CD4-positive, alpha-beta memory T cell (primary cell): Measurements from ENCODE around the gene XIRP2. TPM values are rescaled to one million over a fixed set of nuclear protein-coding genes. Genes with fewer than 3 reads are reported as not detected.

Experiments used
- CTCF ChIA-PET: fragments of 350-600 bp; sonication (Branson Sonifier 250); formaldehyde crosslinking; loops from one replicate; lab custom pipeline; 2021; ENCODE audit warnings: inconsistent platforms; ENCODE audit not compliant: partially characterized antibody; lab: Charles Lee
- POLR2A ChIA-PET: fragments of 350-600 bp; sonication (Branson Sonifier 250); formaldehyde crosslinking; loops from one replicate; lab custom pipeline; 2021; ENCODE audit not compliant: partially characterized antibody; lab: Charles Lee
- DNase-seq, 5 donors: peaks; one replicate each; pipeline versions ENCODE4 v3.0.0 to v3.0.0-alpha.2; 2020 to 2022; ENCODE audit warnings: mixed read lengths in 1 of 5
- H3K27ac ChIP-seq: one replicate; pipeline ENCODE4 v1.7.0; 2013; ENCODE audit warnings: low read depth, low read length
- H3K27me3 ChIP-seq: 2 replicates; pipeline ENCODE4 v1.7.0; 2013; ENCODE audit warnings: mild to moderate bottlenecking, low read length, moderate library complexity; ENCODE audit not compliant: insufficient read depth
- H3K36me3 ChIP-seq: 2 replicates; pipeline ENCODE4 v1.7.0; 2013; ENCODE audit warnings: mild to moderate bottlenecking, low read length, moderate library complexity; ENCODE audit not compliant: insufficient read depth
- H3K4me1 ChIP-seq: 2 replicates; pipeline ENCODE4 v1.7.0; 2013; ENCODE audit warnings: mild to moderate bottlenecking, low read length, moderate library complexity; ENCODE audit not compliant: insufficient read depth
- H3K4me3 ChIP-seq, 2 donors: one replicate each; pipeline ENCODE4 v1.7.0; 2013; ENCODE audit warnings: low read length in 2 of 2, mild to moderate bottlenecking in 1 of 2
- H3K9me3 ChIP-seq, 2 donors: one replicate each; pipeline ENCODE4 v1.7.0; 2013; ENCODE audit warnings: low read length in 2 of 2, control low read depth in 1 of 2; ENCODE audit not compliant: control insufficient read depth in 1 of 2
- H3K27ac Mint-ChIP-seq, 7 donors: one replicate each; pipeline ENCODE4 v1.8.0; 2020 to 2021; ENCODE audit warnings: mixed read lengths in 7 of 7, mild to moderate bottlenecking in 6 of 7, inconsistent platforms in 3 of 7, moderate library complexity in 3 of 7
- H3K27me3 Mint-ChIP-seq, 2 donors: one replicate each; pipeline ENCODE4 v1.8.0; 2020 to 2021; ENCODE audit warnings: mixed read lengths in 2 of 2
- H3K36me3 Mint-ChIP-seq, 2 donors: one replicate each; pipeline ENCODE4 v1.8.0; 2020 to 2021; ENCODE audit warnings: mixed read lengths in 2 of 2, inconsistent platforms in 1 of 2, mild to moderate bottlenecking in 1 of 2
- H3K4me1 Mint-ChIP-seq, 4 donors: one replicate each; pipeline ENCODE4 v1.8.0; 2020 to 2021; ENCODE audit warnings: mixed read lengths in 4 of 4, mild to moderate bottlenecking in 1 of 4
- H3K4me3 Mint-ChIP-seq, 8 donors: one replicate each; pipeline ENCODE4 v1.8.0; 2020 to 2021; ENCODE audit warnings: mixed read lengths in 8 of 8, mild to moderate bottlenecking in 7 of 8, moderate library complexity in 6 of 8, inconsistent platforms in 3 of 8
- H3K9me3 Mint-ChIP-seq, 8 donors: one replicate each; pipeline ENCODE4 v1.8.0; 2020 to 2021; ENCODE audit warnings: mixed read lengths in 8 of 8, mild to moderate bottlenecking in 5 of 8, inconsistent platforms in 3 of 8, moderate library complexity in 1 of 8
- intact Hi-C: fragments of 100-400 bp; cut with micrococcal nuclease; formaldehyde crosslinking; loops from one replicate; pipeline ENCODE4 v1.15.1; 2023
- polyA plus RNA-seq, 2 donors: library from polyadenylated mRNA; unstranded; fragments of 300-500 nt; fragmentation: Illumina TruSeq; gene quantifications; one replicate each; pipeline ENCODE4 v1.2.3, GENCODE V29; 2021
- total RNA-seq, 2 experiments: library from RNA; stranded (reverse); gene quantifications; one replicate each; pipeline ENCODE4 v1.2.3, GENCODE V29; 2021

Gene XIRP2
- total and polyA plus RNA-seq, 4 experiments from 2014 or later: not detected

DNA sequence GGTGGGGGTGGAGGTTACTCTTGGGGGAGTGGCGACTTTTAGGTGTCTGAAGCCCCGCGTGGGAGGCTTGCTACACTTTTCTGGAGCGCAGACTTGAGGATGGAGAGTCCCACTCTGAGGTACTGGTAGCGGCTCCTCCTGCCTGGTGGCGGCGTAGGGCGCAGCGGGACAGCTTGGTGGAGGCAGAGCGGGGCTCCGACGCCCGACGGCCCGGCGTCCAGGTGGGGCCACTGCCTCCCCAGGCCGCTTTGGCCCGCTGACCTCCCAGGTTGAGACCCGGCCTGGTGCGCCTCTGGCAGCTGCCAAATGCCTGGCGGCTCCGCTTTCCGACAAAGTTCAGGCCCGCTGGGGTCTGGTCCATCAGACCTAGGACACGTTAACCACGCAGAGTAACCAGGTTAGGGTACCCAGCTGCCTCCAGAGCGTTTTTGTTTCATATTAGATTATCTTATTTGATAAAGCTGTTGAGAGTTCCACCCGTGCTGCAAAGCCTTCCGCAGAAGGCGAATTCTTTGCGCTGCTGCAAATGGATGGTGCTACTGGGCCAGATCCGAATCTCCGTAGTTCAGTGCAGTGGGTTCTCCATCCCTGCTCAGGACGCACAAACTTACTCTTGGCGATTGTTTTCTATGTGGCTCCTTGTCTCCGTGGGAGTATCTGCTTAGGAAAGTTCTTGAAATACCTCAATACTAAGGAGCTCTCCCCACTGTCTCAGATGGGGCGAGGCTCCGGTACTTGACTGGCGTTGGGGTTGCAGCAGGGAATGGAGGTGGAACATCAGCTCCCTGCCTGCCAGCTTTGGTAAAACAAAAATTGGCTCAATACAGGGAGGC, 405.9 kb downstream of the XIRP2 start:
- peaks cover 0 to 4% (median under 1%) of the 10 kb centered on the region in 8 donors for H3K9me3 Mint-ChIP-seq
- no peak overlapping the region for H3K27ac Mint-ChIP-seq
- no peak overlapping the region for H3K27ac ChIP-seq
- POLR2A ChIA-PET: no interaction called here
- H3K4me1 ChIP-seq: peaks cover 11% of the 10 kb centered on the region
- peak overlapping the region in 1 of 2 donors; percentile 27 for H3K4me3 ChIP-seq
- H3K9me3 ChIP-seq: no peaks in the 10 kb centered on the region
- H3K36me3 Mint-ChIP-seq: no peaks in the 10 kb centered on the region
- peak overlapping the region; percentile 48 to 86 (median 80) for H3K4me3 Mint-ChIP-seq
- no peaks in the 10 kb centered on the region for H3K27me3 ChIP-seq
- intact Hi-C loops: no loop called here
- H3K27me3 Mint-ChIP-seq: peaks cover 25 to 26% of the 10 kb centered on the region in 2 donors
- H3K4me1 Mint-ChIP-seq: peaks cover 11 to 16% (median 14%) of the 10 kb centered on the region in 4 donors
- CTCF ChIA-PET: no interaction called here
- H3K36me3 ChIP-seq: no peaks in the 10 kb centered on the region
- DNase-seq: peak in 1 of 5 donors; percentile 1

- H3K36me3 Mint-ChIP-seq: no peaks in the 10 kb centered on the region
- intact Hi-C loops: no loop called here
- H3K4me1 Mint-ChIP-seq: peaks cover 11 to 16% (median 14%) of the 10 kb centered on the region in 4 donors
- no peak overlapping the region for H3K27ac Mint-ChIP-seq
- no peak for DNase-seq
- H3K36me3 ChIP-seq: no peaks in the 10 kb centered on the region
- no peaks in the 10 kb centered on the region for H3K27me3 ChIP-seq
- peaks cover 11% of the 10 kb centered on the region for H3K4me1 ChIP-seq
- H3K27me3 Mint-ChIP-seq: peaks cover 25% of the 10 kb centered on the region in 2 donors
- H3K4me3 Mint-ChIP-seq: peak overlapping the region; percentile 48 to 86 (median 74)
- no peak overlapping the region for H3K27ac ChIP-seq
- H3K4me3 ChIP-seq: no peak overlapping the region
- H3K9me3 ChIP-seq: no peaks in the 10 kb centered on the region
- H3K9me3 Mint-ChIP-seq: peaks cover 0 to 4% (median under 1%) of the 10 kb centered on the region in 8 donors
- POLR2A ChIA-PET: no interaction called here
- CTCF ChIA-PET: no interaction called here
These were observed 406.5 kb downstream of the XIRP2 start for GRCh38 chr2:167294776-167295140.

DNA sequence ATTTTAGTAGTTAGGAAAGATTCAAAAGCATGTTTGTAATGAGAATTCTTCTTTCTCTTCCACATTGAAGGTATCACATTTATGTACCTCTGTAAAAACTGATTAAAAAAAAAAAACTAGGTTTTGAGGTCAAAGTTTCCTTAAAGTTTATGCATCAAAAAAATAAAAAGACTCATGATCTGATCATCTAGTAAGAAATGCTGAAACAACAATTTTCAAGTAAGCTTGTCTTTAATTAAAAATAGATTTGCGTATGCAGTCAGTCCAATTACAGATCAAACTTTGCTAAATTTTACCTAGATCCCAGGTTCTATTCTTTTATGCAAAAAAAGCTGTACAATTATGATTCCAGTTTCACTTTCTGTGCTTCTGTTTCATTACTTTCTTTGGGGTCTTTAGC, 409.0 kb downstream of the XIRP2 start:
- intact Hi-C loops: no loop called here
- POLR2A ChIA-PET: no interaction called here
- Histone ChIP-seq H3K27me3 (no peaks in the 10 kb centered on the region), H3K9me3 (no peaks in the 10 kb centered on the region), H3K4me1 (peaks cover 11% of the 10 kb centered on the region), H3K27ac (no peak overlapping the region), H3K4me3 (no peak overlapping the region), H3K36me3 (no peaks in the 10 kb centered on the region)
- Mint-ChIP-seq H3K9me3 (peaks cover 0 to 2% (median under 1%) of the 10 kb centered on the region in 8 donors), H3K36me3 (no peaks in the 10 kb centered on the region), H3K4me3 (no peak overlapping the region), H3K27me3 (peaks cover 12 to 15% of the 10 kb centered on the region in 2 donors), H3K27ac (no peak overlapping the region), H3K4me1 (peaks cover 9 to 14% (median 13%) of the 10 kb centered on the region in 4 donors)
- CTCF ChIA-PET: no interaction called here
- DNase-seq: no peak

- Mint-ChIP-seq H3K4me1 (peaks cover 9 to 14% (median 13%) of the 10 kb centered on the region in 4 donors), H3K27me3 (peaks cover 12 to 15% of the 10 kb centered on the region in 2 donors), H3K27ac (no peak overlapping the region), H3K9me3 (peaks cover 0 to 2% (median under 1%) of the 10 kb centered on the region in 8 donors), H3K4me3 (no peak overlapping the region), H3K36me3 (no peaks in the 10 kb centered on the region)
- intact Hi-C loops: no loop called here
- peaks cover 11% of the 10 kb centered on the region for H3K4me1 ChIP-seq
- ChIA-PET POLR2A (no interaction called here), CTCF (no interaction called here)
- H3K36me3 ChIP-seq: no peaks in the 10 kb centered on the region
- no peak for DNase-seq
- no peaks in the 10 kb centered on the region for H3K9me3 ChIP-seq
- no peak overlapping the region for H3K27ac ChIP-seq
- no peak overlapping the region for H3K4me3 ChIP-seq
- no peaks in the 10 kb centered on the region for H3K27me3 ChIP-seq
These were observed 409.7 kb downstream of the XIRP2 start for GRCh38 chr2:167298017-167298416.
